ENCODE data around the gene CLASRP. TPM values are rescaled to one million over a fixed set of nuclear protein-coding genes. Genes with fewer than 3 reads are reported as not detected.

CLASRP gene
- total RNA-seq, 2 experiments from 2014 or later: 142 to 166 TPM

- Histone ChIP-seq H3K27ac (ENCODE audit: low read depth, low read length, poor library complexity, severe bottlenecking) (peak overlapping the region; percentile 41), H3K9me3 (ENCODE audit: low read length) (no peaks in the 10 kb centered on the region), H3K79me2 (ENCODE audit: insufficient read depth, low read depth, low read length) (no peaks in the 10 kb centered on the region), H2AFZ (ENCODE audit: low read length) (no peak overlapping the region), H4K20me1 (ENCODE audit: insufficient read depth, low read length) (no peaks in the 10 kb centered on the region), H3K9me2 (ENCODE audit: insufficient read depth, low read length) (no peaks in the 10 kb centered on the region), H3K4me3 (ENCODE audit: low read depth, low read length, poor library complexity, severe bottlenecking) (no peak overlapping the region), H3K36me3 (ENCODE audit: insufficient read depth, low read length) (peaks cover 76% of the 10 kb centered on the region), H3K4me1 (ENCODE audit: insufficient read depth, low read length, poor library complexity, severe bottlenecking) (peaks cover 52% of the 10 kb centered on the region), H3K4me2 (ENCODE audit: low read length) (no peak overlapping the region)
- TF ChIP-seq EZH2phosphoT487 (IDR thresholded peaks at IDR 0.05; ENCODE audit: borderline replicate concordance, low read depth, low read length) (no peak), CTCF (conservative IDR thresholded peaks at IDR 0.05; ENCODE audit: low read length) (no peak)
- intact Hi-C loops (cut with micrococcal nuclease; ENCODE audit: unreplicated experiment): no loop called here
- DNase-seq (ENCODE audit: low spot score): no peak
- BruUV-seq (replicated peaks): no TSS peak
- ChIA-PET CTCF (ENCODE audit: unreplicated experiment) (no interaction called here), POLR2A (no interaction called here)
These were observed 47.9 kb upstream of the CLASRP start for GRCh38 chr19:44990966-44991365.

- no TSS peak for BruUV-seq (replicated peaks)
- ChIA-PET POLR2A (interaction anchor here (0.6 kb wide), 1 partner anchor 213 kb away, joined by 4 read pairs; no protein-coding TSS in a partner anchor), CTCF (ENCODE audit: unreplicated experiment) (no interaction called here)
- no peak for DNase-seq (ENCODE audit: low spot score)
- Histone ChIP-seq H3K27ac (ENCODE audit: low read depth, low read length, poor library complexity, severe bottlenecking) (no peak overlapping the region), H2AFZ (ENCODE audit: low read length) (no peak overlapping the region), H3K36me3 (ENCODE audit: insufficient read depth, low read length) (peaks cover 63% of the 10 kb centered on the region), H3K9me2 (ENCODE audit: insufficient read depth, low read length) (no peaks in the 10 kb centered on the region), H4K20me1 (ENCODE audit: insufficient read depth, low read length) (no peaks in the 10 kb centered on the region), H3K9me3 (ENCODE audit: low read length) (no peaks in the 10 kb centered on the region), H3K4me2 (ENCODE audit: low read length) (no peak overlapping the region), H3K4me3 (ENCODE audit: low read depth, low read length, poor library complexity, severe bottlenecking) (no peak overlapping the region), H3K4me1 (ENCODE audit: insufficient read depth, low read length, poor library complexity, severe bottlenecking) (peaks cover 64% of the 10 kb centered on the region), H3K79me2 (ENCODE audit: insufficient read depth, low read depth, low read length) (no peaks in the 10 kb centered on the region)
- TF ChIP-seq CTCF (conservative IDR thresholded peaks at IDR 0.05; ENCODE audit: low read length): no peak
- TF ChIP-seq EZH2phosphoT487 (IDR thresholded peaks at IDR 0.05; ENCODE audit: borderline replicate concordance, low read depth, low read length): no peak
- intact Hi-C loops (cut with micrococcal nuclease; ENCODE audit: unreplicated experiment): no loop called here
These were observed 46.3 kb upstream of the CLASRP start for GRCh38 chr19:44992336-44993163.

- no TSS peak for BruUV-seq (replicated peaks)
- POLR2A ChIA-PET: no interaction called here
- intact Hi-C loops (cut with micrococcal nuclease; ENCODE audit: unreplicated experiment): no loop called here
- no peak overlapping the region for H3K4me2 ChIP-seq (ENCODE audit: low read length)
- CTCF ChIA-PET (ENCODE audit: unreplicated experiment): no interaction called here
- TF ChIP-seq EZH2phosphoT487 (IDR thresholded peaks at IDR 0.05; ENCODE audit: borderline replicate concordance, low read depth, low read length): no peak
- no peak for TF ChIP-seq CTCF (conservative IDR thresholded peaks at IDR 0.05; ENCODE audit: low read length)
- no peaks in the 10 kb centered on the region for H3K9me2 ChIP-seq (ENCODE audit: insufficient read depth, low read length)
- H4K20me1 ChIP-seq (ENCODE audit: insufficient read depth, low read length): no peaks in the 10 kb centered on the region
- no peak overlapping the region for H2AFZ ChIP-seq (ENCODE audit: low read length)
- no peaks in the 10 kb centered on the region for H3K9me3 ChIP-seq (ENCODE audit: low read length)
- H3K79me2 ChIP-seq (ENCODE audit: insufficient read depth, low read depth, low read length): no peaks in the 10 kb centered on the region
- no peak for DNase-seq (ENCODE audit: low spot score)
- no peak overlapping the region for H3K4me3 ChIP-seq (ENCODE audit: low read depth, low read length, poor library complexity, severe bottlenecking)
- H3K4me1 ChIP-seq (ENCODE audit: insufficient read depth, low read length, poor library complexity, severe bottlenecking): peaks cover 71% of the 10 kb centered on the region
- H3K27ac ChIP-seq (ENCODE audit: low read depth, low read length, poor library complexity, severe bottlenecking): peak overlapping the region; percentile 61
- H3K36me3 ChIP-seq (ENCODE audit: insufficient read depth, low read length): peaks cover 54% of the 10 kb centered on the region
These were observed 45.3 kb upstream of the CLASRP start for GRCh38 chr19:44993526-44993925.
